Esophagus muscularis mucosa (tissue), 2 donors: ENCODE results near the gene DCAF15.

Source experiments
- POLR2A ChIP-seq: fragments of 450-650 bp; IDR thresholded peaks from one replicate; pipeline ENCODE4 v1.6.1; 2017; ENCODE audit warnings: antibody characterized with exemption, moderate library complexity, mild to moderate bottlenecking, low read depth
- POLR2AphosphoS5 ChIP-seq, 2 donors: sonication (generic); formaldehyde crosslinking; IDR thresholded peaks; one replicate each; pipeline ENCODE4 v1.6.1; 2017; ENCODE audit warnings: antibody characterized with exemption in 2 of 2

DNA sequence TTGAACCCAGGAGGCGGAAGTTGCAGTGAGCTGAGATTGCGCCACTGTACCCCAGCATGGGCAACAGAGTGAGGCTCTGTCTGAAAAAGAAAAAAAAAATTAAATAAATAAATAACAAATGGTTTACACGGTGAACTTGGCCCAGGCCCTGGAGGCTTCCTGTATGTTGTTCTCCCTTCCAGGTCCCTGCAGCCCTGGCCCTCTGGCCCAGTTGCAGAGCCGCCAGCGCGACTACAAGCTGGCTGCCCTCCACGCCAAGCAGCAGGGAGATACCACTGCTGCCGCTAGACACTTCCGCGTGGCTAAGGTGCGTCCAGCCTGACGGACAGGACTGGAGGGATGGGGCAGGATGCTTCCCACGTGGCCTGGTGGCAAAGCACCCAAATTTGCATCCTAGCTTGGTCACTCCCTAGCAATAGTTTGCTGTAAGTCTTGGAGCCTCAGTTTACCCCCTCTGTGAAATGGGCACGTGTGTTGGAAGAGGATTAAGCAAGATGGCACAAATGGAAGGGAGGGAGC, 34.4 kb upstream of the DCAF15 start:
- TF ChIP-seq POLR2A (no peak), POLR2AphosphoS5 (IDR thresholded peaks at IDR 0.05) (peak in 1 of 2 donors; percentile 6)
